ENCODE results near the gene TMEM208.

TMEM208 gene

DNA sequence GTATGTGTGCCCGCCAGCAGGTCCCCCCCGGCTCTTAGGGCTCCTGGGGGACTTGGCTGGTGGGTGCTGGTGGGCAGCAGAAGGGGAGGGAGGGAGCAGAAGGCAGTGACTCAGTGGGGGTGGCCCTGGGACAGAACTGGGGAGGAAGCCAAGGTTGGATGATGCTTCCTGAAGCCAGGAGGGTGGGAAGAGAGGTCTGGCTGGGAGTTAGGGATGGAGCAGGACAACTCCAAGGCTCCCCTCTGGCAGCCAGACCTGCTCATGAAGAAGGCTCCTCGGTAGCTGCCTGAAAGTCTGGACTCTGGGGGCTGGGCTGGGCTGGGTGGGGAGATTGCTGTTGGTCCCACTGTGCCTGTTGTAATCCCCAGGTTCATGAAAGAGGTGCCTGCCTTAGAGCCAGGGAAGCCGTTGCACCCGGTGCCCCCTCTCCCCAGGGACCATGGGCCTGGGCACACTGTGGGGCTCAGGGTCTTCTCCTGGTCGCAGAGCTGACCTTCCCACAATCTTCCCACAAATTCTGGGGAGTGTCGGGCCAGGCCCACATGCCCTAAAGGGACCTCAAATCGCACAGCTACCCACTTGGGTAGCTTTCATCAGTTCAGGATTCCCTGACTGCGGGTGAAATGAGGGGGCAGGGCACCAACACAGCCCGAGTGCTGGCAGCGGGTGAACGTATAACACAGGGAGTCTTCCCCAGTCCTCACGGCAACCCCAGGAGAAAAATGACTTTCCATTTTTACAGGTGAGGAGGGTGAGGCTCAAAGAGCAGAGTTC, 51.3 kb downstream of the TMEM208 start:
- Mint-ChIP-seq H3K9me3 (no peaks in the 10 kb centered on the region), H3K4me1 (peaks cover 4% of the 10 kb centered on the region), H3K27me3 (no peaks in the 10 kb centered on the region), H3K27ac (ENCODE audit: low read depth) (peak overlapping the region; percentile 29), H3K4me3 (peak overlapping the region; percentile 81), H3K36me3 (ENCODE audit: insufficient read depth) (peaks cover 13% of the 10 kb centered on the region)
- no peak for ATAC-seq (replicated peaks; ENCODE audit: extremely low read depth, poor library complexity, severe bottlenecking)
- DNase-seq (ENCODE audit: low spot score in 2 of 2) = no peak

Measured in central memory CD8-positive, alpha-beta T cell (primary cell).